ENCODE data around the gene RRBP1.

The RRBP1 gene

DNA sequence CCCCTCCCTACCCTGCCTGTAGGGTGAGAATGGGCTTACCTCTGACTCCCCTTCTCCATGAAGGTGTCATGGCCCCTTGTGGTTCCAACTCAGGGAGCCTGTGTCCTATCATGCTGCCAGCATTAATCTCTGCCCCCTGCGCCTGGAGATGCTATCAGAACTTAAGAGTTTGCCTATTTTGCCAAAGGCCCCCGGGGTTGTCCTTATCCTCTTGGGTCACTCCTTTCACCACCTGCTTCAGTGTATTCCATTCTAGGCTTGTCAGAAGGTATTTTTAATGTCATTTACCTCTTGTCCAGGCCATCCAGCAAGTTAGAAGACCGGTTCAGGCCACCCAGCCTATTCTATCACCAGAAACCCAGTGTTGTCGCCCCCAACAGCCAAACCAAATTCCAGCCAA is 10.5 kb downstream of the RRBP1 start:
- H3K4me3 ChIP-seq (ENCODE audit: low read depth, low read length): no peak overlapping the region
- TF ChIP-seq, protein P1, sequence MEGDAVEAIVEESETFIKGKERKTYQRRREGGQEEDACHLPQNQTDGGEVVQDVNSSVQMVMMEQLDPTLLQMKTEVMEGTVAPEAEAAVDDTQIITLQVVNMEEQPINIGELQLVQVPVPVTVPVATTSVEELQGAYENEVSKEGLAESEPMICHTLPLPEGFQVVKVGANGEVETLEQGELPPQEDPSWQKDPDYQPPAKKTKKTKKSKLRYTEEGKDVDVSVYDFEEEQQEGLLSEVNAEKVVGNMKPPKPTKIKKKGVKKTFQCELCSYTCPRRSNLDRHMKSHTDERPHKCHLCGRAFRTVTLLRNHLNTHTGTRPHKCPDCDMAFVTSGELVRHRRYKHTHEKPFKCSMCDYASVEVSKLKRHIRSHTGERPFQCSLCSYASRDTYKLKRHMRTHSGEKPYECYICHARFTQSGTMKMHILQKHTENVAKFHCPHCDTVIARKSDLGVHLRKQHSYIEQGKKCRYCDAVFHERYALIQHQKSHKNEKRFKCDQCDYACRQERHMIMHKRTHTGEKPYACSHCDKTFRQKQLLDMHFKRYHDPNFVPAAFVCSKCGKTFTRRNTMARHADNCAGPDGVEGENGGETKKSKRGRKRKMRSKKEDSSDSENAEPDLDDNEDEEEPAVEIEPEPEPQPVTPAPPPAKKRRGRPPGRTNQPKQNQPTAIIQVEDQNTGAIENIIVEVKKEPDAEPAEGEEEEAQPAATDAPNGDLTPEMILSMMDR (IDR thresholded peaks at IDR 0.05; ENCODE audit: borderline replicate concordance, insufficient read depth, low read depth, low read length): no peak

DNA sequence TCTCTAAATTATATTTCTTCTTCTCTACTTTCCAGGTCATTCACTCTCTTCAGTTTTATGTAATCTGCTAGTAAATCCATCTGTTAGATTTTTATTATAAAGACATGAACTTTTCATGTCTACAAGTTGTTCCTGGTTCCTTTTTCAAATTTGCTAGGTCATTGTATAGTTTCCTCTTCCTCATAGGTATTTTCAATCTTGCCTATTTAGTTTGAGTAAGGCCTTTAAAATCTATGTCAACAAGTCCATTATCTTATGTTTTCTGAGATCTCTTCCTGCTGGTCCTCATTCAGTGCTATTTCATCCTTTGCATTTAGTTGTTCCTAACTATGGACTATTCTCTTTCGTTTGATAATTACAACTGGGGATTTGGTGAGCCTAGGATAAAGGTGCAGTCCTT is 11.0 kb downstream of the RRBP1 start:
- H3K4me3 ChIP-seq (ENCODE audit: low read depth, low read length): no peak overlapping the region
- TF ChIP-seq, protein P1 (IDR thresholded peaks at IDR 0.05; ENCODE audit: borderline replicate concordance, insufficient read depth, low read depth, low read length): no peak

DNA sequence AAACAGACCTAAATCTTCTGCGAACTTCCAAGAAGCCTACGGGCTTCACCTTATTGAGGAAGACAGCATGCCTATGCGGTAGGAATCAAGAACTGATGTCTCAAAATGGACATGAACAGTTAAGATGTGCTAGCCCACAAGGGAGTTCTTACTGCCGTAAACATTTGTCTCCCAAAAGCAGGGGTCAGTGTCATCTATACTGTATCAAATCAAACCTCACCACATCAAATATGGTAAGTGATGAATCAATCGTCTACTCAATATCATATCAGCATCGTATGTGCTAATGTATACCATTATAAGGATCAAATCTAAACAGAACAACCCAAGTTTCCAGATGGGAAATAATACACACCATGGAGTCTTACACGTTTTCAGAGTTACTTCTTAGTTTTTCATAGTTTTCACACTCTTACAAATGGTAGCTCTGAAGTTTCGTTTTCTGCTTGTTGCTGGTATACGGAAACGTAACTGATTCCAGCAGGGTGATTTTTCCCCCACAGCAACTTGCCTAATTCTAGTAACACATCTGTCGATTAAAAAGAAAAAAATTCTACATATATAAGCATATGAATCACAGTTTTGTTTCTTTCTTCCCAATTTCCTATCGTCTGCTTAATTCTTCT is 12.6 kb downstream of the RRBP1 start:
- TF ChIP-seq, protein P1 (IDR thresholded peaks at IDR 0.05; ENCODE audit: borderline replicate concordance, insufficient read depth, low read depth, low read length): no peak
- no peak overlapping the region for H3K4me3 ChIP-seq (ENCODE audit: low read depth, low read length)

DNA sequence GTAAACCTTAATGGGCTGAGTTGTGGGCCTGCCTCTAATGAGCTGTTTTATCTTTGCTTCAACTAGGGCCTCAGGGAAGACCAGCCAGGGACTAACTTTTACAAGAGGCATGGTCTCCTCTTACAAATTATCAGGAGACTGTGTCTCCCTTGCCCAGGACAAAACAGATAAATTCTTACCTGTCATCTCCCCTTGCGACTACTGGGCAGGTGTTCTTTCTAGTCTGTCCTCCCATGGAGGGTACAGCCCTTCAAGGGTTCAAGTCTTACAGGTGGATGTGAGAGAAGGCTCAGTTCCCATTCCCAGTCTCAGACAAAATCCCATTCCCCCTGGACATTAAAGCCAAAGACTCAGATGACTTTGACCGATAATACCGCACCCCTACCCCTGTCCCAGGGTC is 13.6 kb downstream of the RRBP1 start:
- TF ChIP-seq, protein P1 (IDR thresholded peaks at IDR 0.05; ENCODE audit: borderline replicate concordance, insufficient read depth, low read depth, low read length): no peak
- no peak overlapping the region for H3K4me3 ChIP-seq (ENCODE audit: low read depth, low read length)

DNA sequence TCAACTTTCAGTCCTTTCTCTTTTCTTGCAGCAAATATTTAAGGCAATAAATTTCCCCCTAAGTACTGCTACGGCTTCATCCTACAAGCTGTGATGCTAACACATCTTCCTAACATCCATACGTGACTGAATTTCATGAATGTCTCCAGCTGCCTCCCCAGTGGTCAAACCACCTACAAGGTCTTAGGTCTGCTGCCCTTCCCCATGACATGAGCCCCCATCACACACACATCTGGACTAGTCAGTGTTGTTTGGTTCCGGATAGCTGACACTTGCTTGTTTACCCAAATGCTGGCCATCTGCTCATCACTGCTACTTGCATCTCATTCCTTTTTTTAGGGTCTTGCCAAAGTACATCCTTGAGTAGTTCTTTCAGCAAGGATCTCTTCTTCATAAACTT is 14.6 kb downstream of the RRBP1 start:
- TF ChIP-seq, protein P1 (IDR thresholded peaks at IDR 0.05; ENCODE audit: borderline replicate concordance, insufficient read depth, low read depth, low read length): no peak
- no peak overlapping the region for H3K4me3 ChIP-seq (ENCODE audit: low read depth, low read length)

DNA sequence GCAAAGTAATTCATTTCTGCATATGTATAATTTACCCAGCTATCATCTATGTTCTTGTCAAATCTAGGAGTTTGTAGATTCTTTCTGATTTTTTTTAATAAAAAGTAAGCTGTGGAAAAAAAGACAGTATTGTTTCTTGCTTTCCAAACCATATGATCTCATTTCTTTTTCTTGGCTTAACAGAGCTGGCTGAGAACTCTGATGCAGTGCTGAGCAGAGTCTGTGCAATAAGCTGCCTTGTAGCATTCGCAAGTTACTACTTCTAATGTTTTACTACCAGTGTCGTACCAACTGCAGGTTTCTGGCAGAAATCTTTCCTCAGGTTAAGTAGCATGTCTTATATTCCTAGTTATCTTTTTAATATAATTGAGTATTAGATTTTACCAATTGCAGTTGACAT is 15.6 kb downstream of the RRBP1 start:
- no peak overlapping the region for H3K4me3 ChIP-seq (ENCODE audit: low read depth, low read length)
- TF ChIP-seq, protein P1 (IDR thresholded peaks at IDR 0.05; ENCODE audit: borderline replicate concordance, insufficient read depth, low read depth, low read length): no peak

DNA sequence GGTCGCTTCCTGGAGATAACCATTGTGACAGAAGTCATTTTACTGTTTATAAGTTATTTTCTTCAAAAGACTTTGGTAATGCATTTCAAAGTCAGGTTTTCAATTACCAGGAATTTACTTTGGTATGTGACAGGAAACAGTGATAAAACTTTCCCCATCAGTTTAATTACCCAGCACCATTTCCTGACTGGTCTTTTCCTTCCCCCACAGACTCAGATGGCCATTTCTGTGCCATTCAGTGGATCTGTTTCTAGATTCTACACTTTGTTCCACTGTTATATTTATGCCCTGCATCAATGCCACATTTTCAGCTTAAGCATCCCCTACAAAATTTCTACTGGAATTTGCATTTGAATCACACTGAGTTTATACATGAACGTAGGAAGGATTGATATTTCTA is 16.3 kb downstream of the RRBP1 start:
- H3K4me3 ChIP-seq (ENCODE audit: low read depth, low read length): no peak overlapping the region
- TF ChIP-seq, protein P1 (IDR thresholded peaks at IDR 0.05; ENCODE audit: borderline replicate concordance, insufficient read depth, low read depth, low read length): no peak
